Sigmoid colon (tissue), 7 donors: ENCODE results near the gene ITPR2. TPM values are rescaled to one million over a fixed set of nuclear protein-coding genes. Genes with fewer than 3 reads are reported as not detected.

Experiments used
- DNase-seq: peaks from one replicate; pipeline ENCODE4 v3.0.0-alpha.2; 2019
- H3K27ac ChIP-seq, 4 donors: fragments of 200-600 bp; sonication (generic); one replicate each; pipeline ENCODE4 v1.5.1; 2016 to 2019; ENCODE audit warnings: mild to moderate bottlenecking in 1 of 4
- H3K27me3 ChIP-seq, 3 donors: fragments of 200-600 bp; sonication (generic); one replicate each; pipeline ENCODE4 v1.5.1; 2019; ENCODE audit warnings: mild to moderate bottlenecking in 1 of 3
- H3K36me3 ChIP-seq, 4 donors: fragments of 200-600 bp; sonication (generic); one replicate each; pipeline ENCODE4 v1.5.1; 2016 to 2019
- H3K4me1 ChIP-seq, 4 donors: fragments of 200-600 bp; sonication (generic); one replicate each; pipeline ENCODE4 v1.5.1; 2017 to 2019
- H3K4me3 ChIP-seq, 4 donors: fragments of 200-600 bp; sonication (generic); one replicate each; pipeline ENCODE4 v1.5.1; 2017 to 2019; ENCODE audit warnings: mild to moderate bottlenecking in 2 of 4, moderate library complexity in 1 of 4
- H3K9me3 ChIP-seq, 4 donors: fragments of 200-600 bp in 3 of 4; sonication (generic) in 3 of 4; one replicate each; pipeline versions ENCODE4 v1.5.1 to v1.6.1; 2013 to 2019
- EP300 ChIP-seq, 4 donors: sonication (generic); formaldehyde crosslinking; IDR thresholded peaks; one replicate each; pipeline ENCODE4 v1.6.1; 2017; ENCODE audit warnings: antibody characterized with exemption in 4 of 4
- POLR2A ChIP-seq, 2 donors: fragments of 450-650 bp; IDR thresholded peaks; one replicate each; pipeline ENCODE4 v1.6.1; 2016; ENCODE audit warnings: antibody characterized with exemption in 2 of 2, mild to moderate bottlenecking in 2 of 2, moderate library complexity in 2 of 2
- POLR2AphosphoS5 ChIP-seq, 4 donors: sonication (generic); formaldehyde crosslinking; IDR thresholded peaks; one replicate each; pipeline ENCODE4 v1.6.1; 2017; ENCODE audit warnings: antibody characterized with exemption in 4 of 4
- WGBS, 2 donors: extraction: QIAGEN DNeasy Blood & Tissue Kit; methylation state at CpG; one replicate each; pipeline ENCODE4 v1.1.7; 2013; 5-methylcytosine and 5-hydroxymethylcytosine counted together
- intact Hi-C: fragments of 100-400 bp; cut with DNase I; formaldehyde crosslinking; loops from one replicate; pipeline ENCODE4 v1.15.1; 2023
- polyA plus RNA-seq, 3 donors: library from polyadenylated mRNA; stranded (reverse); fragments of 200-250 nt; gene quantifications; one replicate each; pipeline ENCODE4 v1.2.3, GENCODE V29; 2013
- total RNA-seq, 4 donors: library from RNA; depleted of rRNA; stranded (reverse); fragments of >200 nt; gene quantifications; one replicate each; pipeline ENCODE4 v1.1.0, GENCODE V29; 2016
- TF ChIP-seq, protein P1 (sequence below), 4 experiments: fragments of 450-650 bp in 3 of 4; fragments of 200-600 bp in 1 of 4; IDR thresholded peaks; one replicate each; pipeline ENCODE4 v1.5.1; 2016 to 2019; ENCODE audit warnings: antibody characterized with exemption in 4 of 4, mild to moderate bottlenecking in 3 of 4, moderate library complexity in 2 of 4
- donor health status: healthy with polysubstance abuse.
- donor health status: Bipolar disorder and iron deficiency.
- donor health status: healthy.

The ITPR2 gene
- total and polyA plus RNA-seq, 7 donors, result 1.4 to 78.1 (median 58.9) TPM

GRCh38 chr12:26845984-26846383, 13.0 kb upstream of the ITPR2 start:
- no peak for DNase-seq
- Histone ChIP-seq H3K4me1 (peaks cover 0 to 8% (median 3%) of the 10 kb centered on the region in 4 donors), H3K27me3 (no peaks in the 10 kb centered on the region), H3K4me3 (no peak overlapping the region), H3K36me3 (no peaks in the 10 kb centered on the region), H3K9me3 (no peaks in the 10 kb centered on the region), H3K27ac (no peak overlapping the region)
- 67 to 71% methylated on average over 4 of the region's 4 CpGs for WGBS, 2 donors
- no peak for TF ChIP-seq POLR2A (IDR thresholded peaks at IDR 0.05)
- TF ChIP-seq EP300 (IDR thresholded peaks at IDR 0.05), result no peak
- TF ChIP-seq POLR2AphosphoS5 (IDR thresholded peaks at IDR 0.05), result no peak
- TF ChIP-seq, protein P1, sequence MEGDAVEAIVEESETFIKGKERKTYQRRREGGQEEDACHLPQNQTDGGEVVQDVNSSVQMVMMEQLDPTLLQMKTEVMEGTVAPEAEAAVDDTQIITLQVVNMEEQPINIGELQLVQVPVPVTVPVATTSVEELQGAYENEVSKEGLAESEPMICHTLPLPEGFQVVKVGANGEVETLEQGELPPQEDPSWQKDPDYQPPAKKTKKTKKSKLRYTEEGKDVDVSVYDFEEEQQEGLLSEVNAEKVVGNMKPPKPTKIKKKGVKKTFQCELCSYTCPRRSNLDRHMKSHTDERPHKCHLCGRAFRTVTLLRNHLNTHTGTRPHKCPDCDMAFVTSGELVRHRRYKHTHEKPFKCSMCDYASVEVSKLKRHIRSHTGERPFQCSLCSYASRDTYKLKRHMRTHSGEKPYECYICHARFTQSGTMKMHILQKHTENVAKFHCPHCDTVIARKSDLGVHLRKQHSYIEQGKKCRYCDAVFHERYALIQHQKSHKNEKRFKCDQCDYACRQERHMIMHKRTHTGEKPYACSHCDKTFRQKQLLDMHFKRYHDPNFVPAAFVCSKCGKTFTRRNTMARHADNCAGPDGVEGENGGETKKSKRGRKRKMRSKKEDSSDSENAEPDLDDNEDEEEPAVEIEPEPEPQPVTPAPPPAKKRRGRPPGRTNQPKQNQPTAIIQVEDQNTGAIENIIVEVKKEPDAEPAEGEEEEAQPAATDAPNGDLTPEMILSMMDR (IDR thresholded peaks at IDR 0.05), result no peak
- intact Hi-C loops, result no loop called here

- intact Hi-C loops, result no loop called here
- Histone ChIP-seq H3K27me3 (no peaks in the 10 kb centered on the region), H3K4me3 (no peak overlapping the region), H3K36me3 (no peaks in the 10 kb centered on the region), H3K27ac (no peak overlapping the region), H3K9me3 (no peaks in the 10 kb centered on the region), H3K4me1 (peaks cover 0 to 8% (median 3%) of the 10 kb centered on the region in 4 donors)
- peak; percentile 81 for DNase-seq
- TF ChIP-seq EP300 (IDR thresholded peaks at IDR 0.05), result no peak
- TF ChIP-seq, protein P1 (IDR thresholded peaks at IDR 0.05), result peak; percentile 41 to 68 (median 64)
- WGBS, 2 donors, result 22 to 53% methylated on average over 11 of the region's 11 CpGs
Observed at GRCh38 chr12:26845057-26845666, 12.2 kb upstream of the ITPR2 start.

DNA sequence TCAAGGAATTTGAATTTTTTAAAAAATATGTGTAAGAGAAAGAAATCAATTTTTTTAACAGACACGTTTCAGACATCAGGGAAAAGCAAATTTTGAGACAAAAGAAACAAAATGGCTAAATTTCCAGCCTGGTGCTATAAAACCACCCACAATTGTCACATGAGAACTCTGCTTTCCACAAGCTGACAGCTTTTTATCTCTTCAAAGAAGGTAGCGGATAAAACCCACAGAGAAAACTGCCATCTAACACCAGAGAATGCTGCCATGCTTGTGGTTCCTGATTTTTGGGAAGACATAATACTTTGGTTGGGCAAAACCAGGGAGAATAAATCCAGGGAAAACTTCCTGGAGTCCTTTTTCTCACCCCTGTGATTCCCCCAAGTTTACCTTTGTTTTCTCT, 10.3 kb upstream of the ITPR2 start:
- Histone ChIP-seq H3K4me1 (peaks cover 0 to 8% (median 3%) of the 10 kb centered on the region in 4 donors), H3K4me3 (no peak overlapping the region), H3K27me3 (no peaks in the 10 kb centered on the region), H3K27ac (no peak overlapping the region), H3K9me3 (no peaks in the 10 kb centered on the region), H3K36me3 (no peaks in the 10 kb centered on the region)
- TF ChIP-seq, protein P1 (IDR thresholded peaks at IDR 0.05), result no peak
- TF ChIP-seq POLR2AphosphoS5 (IDR thresholded peaks at IDR 0.05) (no peak), POLR2A (IDR thresholded peaks at IDR 0.05) (no peak), EP300 (IDR thresholded peaks at IDR 0.05) (no peak)
- no peak for DNase-seq
- WGBS, 2 donors, result 87 to 91% methylated on average over 2 of the region's 2 CpGs
- intact Hi-C loops, result no loop called here

DNA sequence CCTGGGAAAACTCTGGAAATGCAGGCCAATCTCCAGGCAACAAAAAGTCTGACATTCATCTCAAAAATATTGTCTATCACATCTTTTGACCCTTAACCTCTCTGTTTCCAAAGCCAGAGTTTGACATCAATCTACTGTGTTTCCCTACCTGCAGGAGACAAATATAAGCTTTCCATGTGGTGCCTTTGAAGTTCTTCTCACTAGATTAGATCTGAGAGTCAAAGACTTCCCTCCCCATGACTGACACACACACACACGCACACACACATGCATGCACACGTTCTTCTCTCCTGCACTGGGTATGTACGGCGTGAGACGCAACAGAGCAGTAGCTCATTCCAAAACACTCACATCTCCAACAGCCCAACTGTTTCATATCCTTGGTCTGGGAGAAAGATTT, 8.1 kb upstream of the ITPR2 start:
- Histone ChIP-seq H3K27ac (no peak overlapping the region), H3K36me3 (no peaks in the 10 kb centered on the region), H3K4me3 (no peak overlapping the region), H3K9me3 (no peaks in the 10 kb centered on the region), H3K4me1 (peaks cover 0 to 6% (median 2%) of the 10 kb centered on the region in 4 donors), H3K27me3 (no peaks in the 10 kb centered on the region)
- DNase-seq, result no peak
- intact Hi-C loops, result no loop called here
- 85 to 92% methylated on average over 5 of the region's 5 CpGs for WGBS, 2 donors
- TF ChIP-seq EP300 (IDR thresholded peaks at IDR 0.05) (no peak), POLR2A (IDR thresholded peaks at IDR 0.05) (no peak), POLR2AphosphoS5 (IDR thresholded peaks at IDR 0.05) (no peak)
- TF ChIP-seq, protein P1 (IDR thresholded peaks at IDR 0.05), result no peak

DNA sequence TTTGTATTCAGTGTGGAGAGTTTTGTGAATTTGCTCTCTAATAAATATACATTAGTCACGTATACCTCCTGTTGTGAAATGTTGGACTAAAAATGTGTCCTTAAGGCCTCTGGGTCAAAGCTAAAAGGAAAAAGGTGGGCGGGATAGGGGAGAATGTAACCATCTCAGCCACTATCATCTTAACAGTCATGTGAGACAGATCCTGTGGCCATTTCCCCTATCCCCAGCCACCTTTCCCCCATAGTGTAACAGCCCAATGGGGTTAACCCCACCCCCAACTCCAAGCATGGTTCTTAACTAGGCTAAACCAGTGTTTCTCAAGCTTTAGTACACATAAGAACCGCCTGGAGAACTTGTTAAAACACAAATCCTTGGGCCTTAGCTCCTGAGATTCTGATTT, 6.5 kb upstream of the ITPR2 start:
- no peak for DNase-seq
- intact Hi-C loops, result no loop called here
- Histone ChIP-seq H3K4me1 (peaks cover 0 to under 1% (median 0%) of the 10 kb centered on the region in 4 donors), H3K27ac (no peak overlapping the region), H3K27me3 (no peaks in the 10 kb centered on the region), H3K9me3 (no peaks in the 10 kb centered on the region), H3K4me3 (no peak overlapping the region), H3K36me3 (no peaks in the 10 kb centered on the region)
- WGBS, 2 donors, result 94 to 95% methylated on average over 3 of the region's 3 CpGs
- TF ChIP-seq POLR2AphosphoS5 (IDR thresholded peaks at IDR 0.05), result no peak
- TF ChIP-seq, protein P1 (IDR thresholded peaks at IDR 0.05), result no peak
